ENCODE data around the gene CD207.
"Not testable (repeated sequence)": the region's sequence is repeated elsewhere in the genome, so short reads cannot be mapped to it uniquely, and the experiment has no call there.

CD207 gene

GRCh38 chr2:70797996-70798395, 37.6 kb downstream of the CD207 start:
- not testable (repeated sequence) for H3K27me3 ChIP-seq (ENCODE audit: control insufficient read depth in 5 of 5, insufficient read depth in 4 of 5, low read length in 5 of 5); H3K27ac ChIP-seq (ENCODE audit: low read depth, low read length); H3K4me1 ChIP-seq (ENCODE audit: control insufficient read depth in 5 of 5, insufficient read depth in 5 of 5, low read length in 5 of 5); H3K4me3 ChIP-seq (ENCODE audit: low read depth in 1 of 5, low read length in 5 of 5); H3K9ac ChIP-seq (ENCODE audit: low read length in 5 of 5); H3K36me3 ChIP-seq (ENCODE audit: control insufficient read depth in 5 of 5, insufficient read depth in 5 of 5, low read length in 5 of 5)
- peaks cover 2 to 14% (median 9%) of the 10 kb centered on the region in 5 donors for H3K9me3 ChIP-seq (ENCODE audit: control insufficient read depth in 5 of 5, low read length in 5 of 5)

- no peak overlapping the region for H3K9ac ChIP-seq (ENCODE audit: low read length in 5 of 5)
Measured at GRCh38 chr2:70797506-70797905, 38.1 kb downstream of the CD207 start.

GRCh38 chr2:70796262-70796661, 39.4 kb downstream of the CD207 start:
- no peak overlapping the region for H3K4me3 ChIP-seq (ENCODE audit: low read depth in 1 of 5, low read length in 5 of 5)
- no peaks in the 10 kb centered on the region for H3K36me3 ChIP-seq (ENCODE audit: control insufficient read depth in 5 of 5, insufficient read depth in 5 of 5, low read length in 5 of 5)
- peaks cover 0 to 11% (median 7%) of the 10 kb centered on the region in 5 donors for H3K27me3 ChIP-seq (ENCODE audit: control insufficient read depth in 5 of 5, insufficient read depth in 4 of 5, low read length in 5 of 5)
- no peak overlapping the region for H3K27ac ChIP-seq (ENCODE audit: low read depth, low read length)
- peaks cover 0 to 3% (median 0%) of the 10 kb centered on the region in 5 donors for H3K4me1 ChIP-seq (ENCODE audit: control insufficient read depth in 5 of 5, insufficient read depth in 5 of 5, low read length in 5 of 5)
- H3K9me3 ChIP-seq (ENCODE audit: control insufficient read depth in 5 of 5, low read length in 5 of 5): peaks cover 2 to 13% (median 7%) of the 10 kb centered on the region in 5 donors
- H3K9ac ChIP-seq (ENCODE audit: low read length in 5 of 5): no peak overlapping the region

More at GRCh38 chr2:70797506-70797905, 38.1 kb downstream of the CD207 start:
- peaks cover 0 to 3% (median 0%) of the 10 kb centered on the region in 5 donors for H3K4me1 ChIP-seq (ENCODE audit: control insufficient read depth in 5 of 5, insufficient read depth in 5 of 5, low read length in 5 of 5)
- H3K27ac ChIP-seq (ENCODE audit: low read depth, low read length): no peak overlapping the region
- H3K36me3 ChIP-seq (ENCODE audit: control insufficient read depth in 5 of 5, insufficient read depth in 5 of 5, low read length in 5 of 5): no peaks in the 10 kb centered on the region
- H3K9me3 ChIP-seq (ENCODE audit: control insufficient read depth in 5 of 5, low read length in 5 of 5): peaks cover 2 to 14% (median 9%) of the 10 kb centered on the region in 5 donors
- no peak overlapping the region for H3K4me3 ChIP-seq (ENCODE audit: low read depth in 1 of 5, low read length in 5 of 5)
- peaks cover 0 to 7% (median 6%) of the 10 kb centered on the region in 5 donors for H3K27me3 ChIP-seq (ENCODE audit: control insufficient read depth in 5 of 5, insufficient read depth in 4 of 5, low read length in 5 of 5)

- Histone ChIP-seq H3K27me3 (ENCODE audit: control insufficient read depth in 5 of 5, insufficient read depth in 4 of 5, low read length in 5 of 5) (peaks cover 6 to 13% (median 10%) of the 10 kb centered on the region in 5 donors), H3K9me3 (ENCODE audit: control insufficient read depth in 5 of 5, low read length in 5 of 5) (peaks cover 0 to 7% (median 3%) of the 10 kb centered on the region in 5 donors), H3K27ac (ENCODE audit: low read depth, low read length) (no peak overlapping the region), H3K4me1 (ENCODE audit: control insufficient read depth in 5 of 5, insufficient read depth in 5 of 5, low read length in 5 of 5) (peaks cover 0 to 3% (median under 1%) of the 10 kb centered on the region in 5 donors), H3K36me3 (ENCODE audit: control insufficient read depth in 5 of 5, insufficient read depth in 5 of 5, low read length in 5 of 5) (no peaks in the 10 kb centered on the region), H3K9ac (ENCODE audit: low read length in 5 of 5) (no peak overlapping the region), H3K4me3 (ENCODE audit: low read depth in 1 of 5, low read length in 5 of 5) (no peak overlapping the region)
Measured at GRCh38 chr2:70795164-70795995, 40.2 kb downstream of the CD207 start.

GRCh38 chr2:70793450-70793849, 42.2 kb downstream of the CD207 start:
- H3K27me3 ChIP-seq (ENCODE audit: control insufficient read depth in 5 of 5, insufficient read depth in 4 of 5, low read length in 5 of 5): peaks cover 6 to 26% (median 21%) of the 10 kb centered on the region in 5 donors
- no peaks in the 10 kb centered on the region for H3K36me3 ChIP-seq (ENCODE audit: control insufficient read depth in 5 of 5, insufficient read depth in 5 of 5, low read length in 5 of 5)
- H3K4me1 ChIP-seq (ENCODE audit: control insufficient read depth in 5 of 5, insufficient read depth in 5 of 5, low read length in 5 of 5): peaks cover 0 to 14% (median 11%) of the 10 kb centered on the region in 5 donors
- no peak overlapping the region for H3K27ac ChIP-seq (ENCODE audit: low read depth, low read length)
- H3K9ac ChIP-seq (ENCODE audit: low read length in 5 of 5): no peak overlapping the region
- no peaks in the 10 kb centered on the region for H3K9me3 ChIP-seq (ENCODE audit: control insufficient read depth in 5 of 5, low read length in 5 of 5)
- no peak overlapping the region for H3K4me3 ChIP-seq (ENCODE audit: low read depth in 1 of 5, low read length in 5 of 5)

- Histone ChIP-seq H3K27me3 (ENCODE audit: control insufficient read depth in 5 of 5, insufficient read depth in 4 of 5, low read length in 5 of 5) (peaks cover 7 to 38% (median 25%) of the 10 kb centered on the region in 5 donors), H3K27ac (ENCODE audit: low read depth, low read length) (no peak within 1 kb of the TSS), H3K4me1 (ENCODE audit: control insufficient read depth in 5 of 5, insufficient read depth in 5 of 5, low read length in 5 of 5) (peaks cover 0 to 12% (median 11%) of the 10 kb centered on the region in 5 donors), H3K36me3 (ENCODE audit: control insufficient read depth in 5 of 5, insufficient read depth in 5 of 5, low read length in 5 of 5) (no peaks in the 10 kb centered on the region), H3K4me3 (ENCODE audit: low read depth in 1 of 5, low read length in 5 of 5) (peak within 1 kb of the TSS; percentile 39 to 61 (median 51)), H3K9me3 (ENCODE audit: control insufficient read depth in 5 of 5, low read length in 5 of 5) (no peaks in the 10 kb centered on the region), H3K9ac (ENCODE audit: low read length in 5 of 5) (peak within 1 kb of the TSS in 1 of 5 donors; percentile 30)
Measured at GRCh38 chr2:70790136-70790828, 45.3 kb downstream of the CD207 start, which contains the start of gene FIGLA. Gene FIGLA, minus strand, starts transcription at chr2:70790643. Its CDS starts 5 bp downstream, at chr2:70790638.

- Histone ChIP-seq H3K36me3 (ENCODE audit: control insufficient read depth in 5 of 5, insufficient read depth in 5 of 5, low read length in 5 of 5) (no peaks in the 10 kb centered on the region), H3K4me1 (ENCODE audit: control insufficient read depth in 5 of 5, insufficient read depth in 5 of 5, low read length in 5 of 5) (peaks cover 0 to 12% (median 11%) of the 10 kb centered on the region in 5 donors), H3K4me3 (ENCODE audit: low read depth in 1 of 5, low read length in 5 of 5) (peak overlapping the region; percentile 39 to 61 (median 51)), H3K27ac (ENCODE audit: low read depth, low read length) (no peak overlapping the region), H3K27me3 (ENCODE audit: control insufficient read depth in 5 of 5, insufficient read depth in 4 of 5, low read length in 5 of 5) (peaks cover 6 to 38% (median 25%) of the 10 kb centered on the region in 5 donors), H3K9ac (ENCODE audit: low read length in 5 of 5) (peak overlapping the region in 1 of 5 donors; percentile 30), H3K9me3 (ENCODE audit: control insufficient read depth in 5 of 5, low read length in 5 of 5) (no peaks in the 10 kb centered on the region)
Measured at GRCh38 chr2:70789304-70790135, 46.1 kb downstream of the CD207 start.

- H3K9ac ChIP-seq (ENCODE audit: low read length in 5 of 5): no peak overlapping the region
- H3K9me3 ChIP-seq (ENCODE audit: control insufficient read depth in 5 of 5, low read length in 5 of 5): no peaks in the 10 kb centered on the region
- H3K4me3 ChIP-seq (ENCODE audit: low read depth in 1 of 5, low read length in 5 of 5): no peak overlapping the region
- peaks cover 0 to 25% (median 19%) of the 10 kb centered on the region in 5 donors for H3K27me3 ChIP-seq (ENCODE audit: control insufficient read depth in 5 of 5, insufficient read depth in 4 of 5, low read length in 5 of 5)
- H3K4me1 ChIP-seq (ENCODE audit: control insufficient read depth in 5 of 5, insufficient read depth in 5 of 5, low read length in 5 of 5): peaks cover 0 to 11% (median 10%) of the 10 kb centered on the region in 5 donors
- H3K27ac ChIP-seq (ENCODE audit: low read depth, low read length): no peak overlapping the region
- no peaks in the 10 kb centered on the region for H3K36me3 ChIP-seq (ENCODE audit: control insufficient read depth in 5 of 5, insufficient read depth in 5 of 5, low read length in 5 of 5)
Measured at GRCh38 chr2:70785137-70785911, 50.3 kb downstream of the CD207 start.

GRCh38 chr2:70784320-70784719, 51.3 kb downstream of the CD207 start:
- no peak overlapping the region for H3K4me3 ChIP-seq (ENCODE audit: low read depth in 1 of 5, low read length in 5 of 5)
- H3K27ac ChIP-seq (ENCODE audit: low read depth, low read length): no peak overlapping the region
- no peaks in the 10 kb centered on the region for H3K36me3 ChIP-seq (ENCODE audit: control insufficient read depth in 5 of 5, insufficient read depth in 5 of 5, low read length in 5 of 5)
- no peaks in the 10 kb centered on the region for H3K9me3 ChIP-seq (ENCODE audit: control insufficient read depth in 5 of 5, low read length in 5 of 5)
- H3K4me1 ChIP-seq (ENCODE audit: control insufficient read depth in 5 of 5, insufficient read depth in 5 of 5, low read length in 5 of 5): peaks cover 0 to 1% (median under 1%) of the 10 kb centered on the region in 5 donors
- no peak overlapping the region for H3K9ac ChIP-seq (ENCODE audit: low read length in 5 of 5)
- H3K27me3 ChIP-seq (ENCODE audit: control insufficient read depth in 5 of 5, insufficient read depth in 4 of 5, low read length in 5 of 5): peaks cover 0 to 19% (median 12%) of the 10 kb centered on the region in 5 donors

Data from subcutaneous abdominal adipose tissue (tissue), 5 donors.